ENCODE results near the gene DNASE1L1.

DNA sequence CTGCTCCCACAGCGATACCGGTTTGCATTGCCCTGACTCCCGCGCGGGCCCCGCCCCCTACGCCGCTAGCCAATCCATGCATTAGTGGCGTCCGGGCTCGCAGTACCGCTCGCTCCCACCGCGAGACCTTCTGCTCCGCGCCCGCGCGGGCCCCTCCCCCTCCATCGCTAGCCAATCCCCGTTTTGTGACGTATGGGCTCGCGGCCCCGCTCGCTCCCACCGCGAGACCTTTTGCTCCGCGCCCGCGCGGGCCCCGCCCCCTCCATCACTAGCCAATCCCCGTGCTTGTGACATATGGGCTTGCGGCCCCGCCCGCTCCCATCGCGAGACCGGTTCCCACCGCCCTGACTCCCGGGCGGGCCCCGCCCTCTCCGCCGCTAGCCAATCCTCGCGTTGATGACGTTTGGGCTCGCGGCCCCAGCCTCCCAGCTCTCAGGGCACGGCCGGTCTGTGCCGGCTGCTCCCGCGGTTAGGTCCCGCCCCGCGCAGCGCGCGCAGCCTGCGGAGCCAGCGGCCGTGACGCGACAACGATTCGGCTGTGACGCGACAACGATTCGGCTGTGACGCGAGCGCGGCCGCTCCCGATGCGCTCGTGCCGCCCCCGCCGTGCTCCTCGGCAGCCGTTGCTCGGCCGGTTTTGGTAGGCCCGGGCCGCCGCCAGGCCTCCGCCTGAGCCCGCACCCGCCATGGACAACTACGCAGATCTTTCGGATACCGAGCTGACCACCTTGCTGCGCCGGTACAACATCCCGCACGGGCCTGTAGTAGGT lies 30.1 kb downstream of the DNASE1L1 start, which contains the start of gene EMD:
- TF ChIP-seq, protein P1, sequence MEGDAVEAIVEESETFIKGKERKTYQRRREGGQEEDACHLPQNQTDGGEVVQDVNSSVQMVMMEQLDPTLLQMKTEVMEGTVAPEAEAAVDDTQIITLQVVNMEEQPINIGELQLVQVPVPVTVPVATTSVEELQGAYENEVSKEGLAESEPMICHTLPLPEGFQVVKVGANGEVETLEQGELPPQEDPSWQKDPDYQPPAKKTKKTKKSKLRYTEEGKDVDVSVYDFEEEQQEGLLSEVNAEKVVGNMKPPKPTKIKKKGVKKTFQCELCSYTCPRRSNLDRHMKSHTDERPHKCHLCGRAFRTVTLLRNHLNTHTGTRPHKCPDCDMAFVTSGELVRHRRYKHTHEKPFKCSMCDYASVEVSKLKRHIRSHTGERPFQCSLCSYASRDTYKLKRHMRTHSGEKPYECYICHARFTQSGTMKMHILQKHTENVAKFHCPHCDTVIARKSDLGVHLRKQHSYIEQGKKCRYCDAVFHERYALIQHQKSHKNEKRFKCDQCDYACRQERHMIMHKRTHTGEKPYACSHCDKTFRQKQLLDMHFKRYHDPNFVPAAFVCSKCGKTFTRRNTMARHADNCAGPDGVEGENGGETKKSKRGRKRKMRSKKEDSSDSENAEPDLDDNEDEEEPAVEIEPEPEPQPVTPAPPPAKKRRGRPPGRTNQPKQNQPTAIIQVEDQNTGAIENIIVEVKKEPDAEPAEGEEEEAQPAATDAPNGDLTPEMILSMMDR (IDR thresholded peaks at IDR 0.05): no peak
- TF ChIP-seq NR1H2 (CRISPR knock-in tag; IDR thresholded peaks at IDR 0.05) (no peak), NFE2L1 (CRISPR knock-in tag; IDR thresholded peaks at IDR 0.05) (no peak; the same call in 1 of the 2 replicates)

Measured in WTC11 (cell line).